ENCODE results near the gene ZDHHC24. TPM values are rescaled to one million over a fixed set of nuclear protein-coding genes. Genes with fewer than 3 reads are reported as not detected.

The ZDHHC24 gene
- total and polyA plus RNA-seq, 2 donors (not counting 1 experiment from before 2014, with no cell fraction given): 6.0 to 11.6 TPM

DNA sequence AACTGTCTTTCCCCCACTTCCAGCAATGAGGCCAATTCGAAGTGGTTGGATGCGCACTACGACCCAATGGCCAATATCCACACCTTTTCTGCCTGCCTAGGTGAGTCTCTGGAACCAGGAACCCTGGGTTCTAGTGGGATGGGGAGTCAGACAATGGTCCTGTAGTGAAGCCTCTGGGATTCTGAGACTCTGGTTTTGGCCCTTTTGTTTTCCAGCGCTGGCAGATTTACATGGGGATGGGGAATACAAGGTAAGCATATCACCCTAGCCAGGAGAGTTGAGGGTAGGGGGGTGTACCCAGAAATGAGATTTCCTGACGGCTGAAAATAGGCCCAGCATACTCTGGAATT, 34.9 kb downstream of the ZDHHC24 start:
- H3K27ac ChIP-seq (ENCODE audit: insufficient read depth, low read length): peak overlapping the region; percentile 61
- H3K36me3 ChIP-seq (ENCODE audit: control insufficient read depth, insufficient read depth, low read length): peaks cover 2% of the 10 kb centered on the region
- TF ChIP-seq, protein P1, sequence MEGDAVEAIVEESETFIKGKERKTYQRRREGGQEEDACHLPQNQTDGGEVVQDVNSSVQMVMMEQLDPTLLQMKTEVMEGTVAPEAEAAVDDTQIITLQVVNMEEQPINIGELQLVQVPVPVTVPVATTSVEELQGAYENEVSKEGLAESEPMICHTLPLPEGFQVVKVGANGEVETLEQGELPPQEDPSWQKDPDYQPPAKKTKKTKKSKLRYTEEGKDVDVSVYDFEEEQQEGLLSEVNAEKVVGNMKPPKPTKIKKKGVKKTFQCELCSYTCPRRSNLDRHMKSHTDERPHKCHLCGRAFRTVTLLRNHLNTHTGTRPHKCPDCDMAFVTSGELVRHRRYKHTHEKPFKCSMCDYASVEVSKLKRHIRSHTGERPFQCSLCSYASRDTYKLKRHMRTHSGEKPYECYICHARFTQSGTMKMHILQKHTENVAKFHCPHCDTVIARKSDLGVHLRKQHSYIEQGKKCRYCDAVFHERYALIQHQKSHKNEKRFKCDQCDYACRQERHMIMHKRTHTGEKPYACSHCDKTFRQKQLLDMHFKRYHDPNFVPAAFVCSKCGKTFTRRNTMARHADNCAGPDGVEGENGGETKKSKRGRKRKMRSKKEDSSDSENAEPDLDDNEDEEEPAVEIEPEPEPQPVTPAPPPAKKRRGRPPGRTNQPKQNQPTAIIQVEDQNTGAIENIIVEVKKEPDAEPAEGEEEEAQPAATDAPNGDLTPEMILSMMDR (conservative IDR thresholded peaks at IDR 0.05 in 1 of 2, IDR thresholded peaks at IDR 0.05 in 1 of 2; ENCODE audit: low read depth in 1 of 2, low read length in 2 of 2): no peak
- TF ChIP-seq EZH2 (IDR thresholded peaks at IDR 0.05; ENCODE audit: low read length, missing control alignments): no peak
- H3K9ac ChIP-seq (ENCODE audit: insufficient read depth, low read length): peak overlapping the region; percentile 65
- H3K4me3 ChIP-seq (replicated peaks in 1 of 4; ENCODE audit: control extremely low read depth in 1 of 4, insufficient read depth in 1 of 4, low read depth in 3 of 4, low read length in 4 of 4): peak overlapping the region; percentile 66 to 94 (median 82)
- H3K4me1 ChIP-seq (ENCODE audit: control insufficient read depth, extremely low read depth, insufficient read depth, low read length): no peaks in the 10 kb centered on the region
- H3K9me3 ChIP-seq (ENCODE audit: control insufficient read depth, insufficient read depth, low read depth, low read length): no peaks in the 10 kb centered on the region
- H4K20me1 ChIP-seq (ENCODE audit: control insufficient read depth, extremely low read depth, insufficient read depth, low read length): no peaks in the 10 kb centered on the region
- H3K4me2 ChIP-seq (ENCODE audit: extremely low read depth, insufficient read depth, low read length): peak overlapping the region; percentile 96
- peak overlapping the region; percentile 82 for H2AFZ ChIP-seq (ENCODE audit: low read length)
- no peak for DNase-seq (ENCODE audit: low read depth in 2 of 2)
- H3K79me2 ChIP-seq (ENCODE audit: control insufficient read depth, insufficient read depth, low read length): peaks cover 5% of the 10 kb centered on the region
- no peaks in the 10 kb centered on the region for H3K27me3 ChIP-seq (ENCODE audit: control insufficient read depth, insufficient read depth, low read length)

DNA sequence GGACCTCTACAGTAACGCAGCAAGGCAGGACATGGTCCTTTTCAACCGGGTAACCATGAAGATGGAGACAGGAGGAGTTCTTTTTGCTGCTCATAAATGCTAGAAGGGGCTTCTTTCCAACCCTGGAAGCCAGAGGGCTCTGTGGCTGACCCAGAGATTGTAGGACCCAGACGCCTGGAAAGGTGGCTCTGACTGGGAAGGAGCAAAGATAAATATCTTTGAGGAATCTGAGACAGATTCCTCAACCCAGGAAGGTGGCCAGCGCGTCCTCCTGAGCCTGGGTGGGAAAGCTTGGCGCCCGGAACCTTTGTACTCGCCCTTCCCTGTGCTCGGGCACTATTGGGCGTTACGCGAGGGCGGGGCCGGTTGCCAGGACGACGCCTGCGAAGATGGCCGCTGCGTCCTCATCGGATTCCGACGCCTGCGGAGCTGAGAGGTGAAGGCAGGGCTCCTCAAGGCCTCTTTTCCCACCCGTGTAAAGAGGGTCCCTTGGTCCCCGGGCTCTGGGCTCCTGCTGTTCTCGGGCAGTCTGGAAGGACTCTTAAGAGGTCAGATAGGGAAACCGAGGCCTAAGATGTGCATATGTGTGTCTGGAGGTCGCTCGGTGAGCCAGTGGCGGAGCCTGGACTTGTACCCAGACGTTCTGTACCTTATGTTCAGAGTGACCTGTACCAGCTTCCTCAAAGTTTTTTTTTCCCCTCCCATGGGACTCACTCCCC, 35.4 kb downstream of the ZDHHC24 start, which contains the start of gene BBS1:
Gene BBS1 (plus strand): TSS at position 365 of the 719 bp plus-strand sequence. CDS start 25 bp downstream, at position 390.
- Histone ChIP-seq H4K20me1 (ENCODE audit: control insufficient read depth, extremely low read depth, insufficient read depth, low read length) (no peaks in the 10 kb centered on the region), H3K4me2 (ENCODE audit: extremely low read depth, insufficient read depth, low read length) (peak within 1 kb of the TSS; percentile 96), H3K4me3 (replicated peaks in 1 of 4; ENCODE audit: control extremely low read depth in 1 of 4, insufficient read depth in 1 of 4, low read depth in 3 of 4, low read length in 4 of 4) (peak within 1 kb of the TSS; percentile 66 to 94 (median 82)), H3K9ac (ENCODE audit: insufficient read depth, low read length) (peak within 1 kb of the TSS; percentile 65), H3K27ac (ENCODE audit: insufficient read depth, low read length) (peak within 1 kb of the TSS; percentile 61), H3K4me1 (ENCODE audit: control insufficient read depth, extremely low read depth, insufficient read depth, low read length) (no peaks in the 10 kb centered on the region), H2AFZ (ENCODE audit: low read length) (peak within 1 kb of the TSS; percentile 82), H3K9me3 (ENCODE audit: control insufficient read depth, insufficient read depth, low read depth, low read length) (no peaks in the 10 kb centered on the region), H3K27me3 (ENCODE audit: control insufficient read depth, insufficient read depth, low read length) (no peaks in the 10 kb centered on the region), H3K36me3 (ENCODE audit: control insufficient read depth, insufficient read depth, low read length) (peaks cover under 1% of the 10 kb centered on the region), H3K79me2 (ENCODE audit: control insufficient read depth, insufficient read depth, low read length) (peaks cover 5% of the 10 kb centered on the region)
- DNase-seq (ENCODE audit: low read depth in 2 of 2): peak; percentile 71 to 77
- no peak for TF ChIP-seq EZH2 (IDR thresholded peaks at IDR 0.05; ENCODE audit: low read length, missing control alignments)
- TF ChIP-seq, protein P1 (conservative IDR thresholded peaks at IDR 0.05 in 1 of 2, IDR thresholded peaks at IDR 0.05 in 1 of 2; ENCODE audit: low read depth in 1 of 2, low read length in 2 of 2): no peak

DNA sequence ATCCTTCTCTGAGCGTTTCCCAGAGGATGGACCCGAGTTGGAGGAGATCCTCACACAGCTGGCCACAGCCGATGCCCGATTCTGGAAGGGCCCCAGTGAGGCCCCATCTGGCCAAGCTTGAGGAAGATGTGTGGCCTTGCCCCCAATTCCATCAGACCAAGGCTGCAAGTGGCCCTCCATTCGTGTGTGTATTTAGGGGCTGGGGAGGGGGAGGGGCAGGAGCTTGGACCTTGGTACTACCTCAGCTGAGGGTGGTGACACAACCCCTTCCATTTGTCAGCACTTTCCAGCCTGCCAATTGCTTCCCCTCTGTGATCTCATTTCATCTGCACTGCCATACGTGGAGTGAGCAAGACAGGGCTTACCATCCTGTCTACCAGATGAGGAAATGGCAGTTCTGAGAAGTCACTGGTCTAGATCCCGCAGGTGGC, 36.7 kb downstream of the ZDHHC24 start:
- no peaks in the 10 kb centered on the region for H3K36me3 ChIP-seq (ENCODE audit: control insufficient read depth, insufficient read depth, low read length)
- H3K79me2 ChIP-seq (ENCODE audit: control insufficient read depth, insufficient read depth, low read length): peaks cover 5% of the 10 kb centered on the region
- H3K4me3 ChIP-seq (replicated peaks in 1 of 4; ENCODE audit: control extremely low read depth in 1 of 4, insufficient read depth in 1 of 4, low read depth in 3 of 4, low read length in 4 of 4): no peak overlapping the region
- no peak overlapping the region for H3K4me2 ChIP-seq (ENCODE audit: extremely low read depth, insufficient read depth, low read length)
- no peaks in the 10 kb centered on the region for H3K9me3 ChIP-seq (ENCODE audit: control insufficient read depth, insufficient read depth, low read depth, low read length)
- H2AFZ ChIP-seq (ENCODE audit: low read length): no peak overlapping the region
- DNase-seq (ENCODE audit: low read depth in 2 of 2): no peak
- H3K27ac ChIP-seq (ENCODE audit: insufficient read depth, low read length): no peak overlapping the region
- no peaks in the 10 kb centered on the region for H3K27me3 ChIP-seq (ENCODE audit: control insufficient read depth, insufficient read depth, low read length)
- H3K4me1 ChIP-seq (ENCODE audit: control insufficient read depth, extremely low read depth, insufficient read depth, low read length): no peaks in the 10 kb centered on the region
- no peak overlapping the region for H3K9ac ChIP-seq (ENCODE audit: insufficient read depth, low read length)
- no peaks in the 10 kb centered on the region for H4K20me1 ChIP-seq (ENCODE audit: control insufficient read depth, extremely low read depth, insufficient read depth, low read length)
- no peak for TF ChIP-seq EZH2 (IDR thresholded peaks at IDR 0.05; ENCODE audit: low read length, missing control alignments)
- TF ChIP-seq, protein P1 (conservative IDR thresholded peaks at IDR 0.05 in 1 of 2, IDR thresholded peaks at IDR 0.05 in 1 of 2; ENCODE audit: low read depth in 1 of 2, low read length in 2 of 2): no peak

Data from fibroblast of lung (primary cell).